HFFc6 (cell line): ENCODE measurements around the gene EPHB6. TPM values are rescaled to one million over a fixed set of nuclear protein-coding genes. Genes with fewer than 3 reads are reported as not detected.

ENCODE experiments used
- DNase-seq: peaks from one replicate; pipeline ENCODE4 v3.0.0-alpha.2; 2018
- H3K27ac Mint-ChIP-seq: 2 replicates; pipeline ENCODE4 v1.8.0; 2020; ENCODE audit warnings: mild to moderate bottlenecking, mixed read lengths
- H3K27me3 Mint-ChIP-seq: 2 replicates; pipeline ENCODE4 v1.8.0; 2021; ENCODE audit warnings: mild to moderate bottlenecking, moderate library complexity, mixed read lengths; ENCODE audit not compliant: insufficient read depth
- H3K36me3 Mint-ChIP-seq: 2 replicates; pipeline ENCODE4 v1.8.0; 2021; ENCODE audit warnings: low read depth, mixed read lengths
- H3K4me1 Mint-ChIP-seq: 2 replicates; pipeline ENCODE4 v1.8.0; 2020; ENCODE audit warnings: low read depth, mixed read lengths
- H3K4me3 Mint-ChIP-seq: 2 replicates; pipeline ENCODE4 v1.8.0; 2020; ENCODE audit warnings: mild to moderate bottlenecking, moderate library complexity, mixed read lengths
- H3K9me3 Mint-ChIP-seq: 2 replicates; pipeline ENCODE4 v1.8.0; 2020; ENCODE audit warnings: mild to moderate bottlenecking, mixed read lengths
- CTCF ChIP-seq: fragments of 200-600 bp; sonication (generic); IDR thresholded peaks from 2 replicates; pipeline ENCODE4 v1.5.0; 2021; ENCODE audit warnings: antibody characterized with exemption, mild to moderate bottlenecking
- total RNA-seq, 6 experiments: library from RNA; stranded (reverse); fragmentation: NEBNext Ultra II Directional; extraction: Animal tissue kit (Norgen Biotek cat#: 25700); gene quantifications; 2 replicates in 1 of 6; 3 replicates in 5 of 6; pipeline ENCODE4 v1.2.3, GENCODE V29; 2021

Gene EPHB6
- total RNA-seq, 6 experiments from 2014 or later: 0.26 to 0.69 (median 0.33) TPM

GRCh38 chr7:142873281-142873784, 18.5 kb downstream of the EPHB6 start:
- H3K27ac Mint-ChIP-seq: no peak overlapping the region
- DNase-seq: no peak
- H3K36me3 Mint-ChIP-seq: no peaks in the 10 kb centered on the region
- H3K4me3 Mint-ChIP-seq: no peak overlapping the region
- H3K4me1 Mint-ChIP-seq: no peaks in the 10 kb centered on the region
- TF ChIP-seq CTCF: peak; percentile 70
- no peaks in the 10 kb centered on the region for H3K9me3 Mint-ChIP-seq
- H3K27me3 Mint-ChIP-seq: peaks cover 18% of the 10 kb centered on the region

- no peaks in the 10 kb centered on the region for H3K9me3 Mint-ChIP-seq
- no peak overlapping the region for H3K27ac Mint-ChIP-seq
- H3K36me3 Mint-ChIP-seq: no peaks in the 10 kb centered on the region
- H3K27me3 Mint-ChIP-seq: peaks cover 18% of the 10 kb centered on the region
- no peak for DNase-seq
- H3K4me1 Mint-ChIP-seq: no peaks in the 10 kb centered on the region
- H3K4me3 Mint-ChIP-seq: no peak overlapping the region
- TF ChIP-seq CTCF: no peak
Measured at GRCh38 chr7:142873871-142874270, 19.0 kb downstream of the EPHB6 start.

GRCh38 chr7:142874409-142874808, 19.5 kb downstream of the EPHB6 start:
- Mint-ChIP-seq H3K27me3 (peaks cover 18% of the 10 kb centered on the region), H3K4me3 (no peak overlapping the region), H3K27ac (no peak overlapping the region), H3K4me1 (no peaks in the 10 kb centered on the region), H3K9me3 (no peaks in the 10 kb centered on the region), H3K36me3 (no peaks in the 10 kb centered on the region)
- TF ChIP-seq CTCF: no peak
- no peak for DNase-seq

GRCh38 chr7:142874837-142875236, 20.0 kb downstream of the EPHB6 start:
- no peak for DNase-seq
- H3K36me3 Mint-ChIP-seq: no peaks in the 10 kb centered on the region
- H3K9me3 Mint-ChIP-seq: no peaks in the 10 kb centered on the region
- no peak for TF ChIP-seq CTCF
- peaks cover 18% of the 10 kb centered on the region for H3K27me3 Mint-ChIP-seq
- H3K4me1 Mint-ChIP-seq: no peaks in the 10 kb centered on the region
- H3K4me3 Mint-ChIP-seq: no peak overlapping the region
- no peak overlapping the region for H3K27ac Mint-ChIP-seq

- Mint-ChIP-seq H3K4me3 (no peak overlapping the region), H3K36me3 (no peaks in the 10 kb centered on the region), H3K27me3 (peaks cover 21% of the 10 kb centered on the region), H3K27ac (no peak overlapping the region), H3K9me3 (no peaks in the 10 kb centered on the region), H3K4me1 (no peaks in the 10 kb centered on the region)
- DNase-seq: no peak
- TF ChIP-seq CTCF: no peak
Measured at GRCh38 chr7:142875456-142875855, 20.6 kb downstream of the EPHB6 start.
